Gastroesophageal sphincter (tissue), 4 donors: ENCODE measurements around the gene ZG16B. TPM values are rescaled to one million over a fixed set of nuclear protein-coding genes. Genes with fewer than 3 reads are reported as not detected.

Experiments used
- ATAC-seq: fragments of 150-250 bp; one replicate; pipeline ENCODE4 v1.9.1; 2016; ENCODE audit warnings: mild to moderate bottlenecking, moderate library complexity
- H3K27ac ChIP-seq, 4 donors: fragments of 200-600 bp; sonication (generic) in 3 of 4; 1 replicate in 3 of 4; 2 replicates in 1 of 4; pipeline ENCODE4 v1.5.1; 2016 to 2019
- H3K27me3 ChIP-seq: fragments of 200-600 bp; sonication (generic); one replicate; pipeline ENCODE4 v1.5.1; 2019
- H3K36me3 ChIP-seq, 2 donors: fragments of 200-600 bp; sonication (generic); one replicate each; pipeline ENCODE4 v1.5.1; 2019; ENCODE audit warnings: control low read depth in 1 of 2
- H3K4me1 ChIP-seq, 3 donors: fragments of 200-600 bp; sonication (generic); 1 replicate in 2 of 3; 2 replicates in 1 of 3; pipeline ENCODE4 v1.5.1; 2016 to 2019; ENCODE audit warnings: control low read depth in 2 of 3
- H3K4me3 ChIP-seq, 2 donors: fragments of 200-600 bp; sonication (generic); one replicate each; pipeline ENCODE4 v1.5.1; 2019; ENCODE audit warnings: mild to moderate bottlenecking in 1 of 2, moderate library complexity in 1 of 2
- H3K9me3 ChIP-seq, 3 donors: fragments of 200-600 bp; sonication (generic); one replicate each; pipeline ENCODE4 v1.5.1; 2017 to 2019; ENCODE audit warnings: control low read depth in 2 of 3
- EP300 ChIP-seq: sonication (generic); formaldehyde crosslinking; IDR thresholded peaks from one replicate; pipeline ENCODE4 v1.6.1; 2017; ENCODE audit warnings: antibody characterized with exemption, mild to moderate bottlenecking
- POLR2A ChIP-seq, 2 donors: fragments of 450-650 bp; IDR thresholded peaks; one replicate each; pipeline ENCODE4 v1.6.1; 2017; ENCODE audit warnings: antibody characterized with exemption in 2 of 2, mild to moderate bottlenecking in 2 of 2, moderate library complexity in 1 of 2
- POLR2AphosphoS5 ChIP-seq: sonication (generic); formaldehyde crosslinking; IDR thresholded peaks from one replicate; pipeline ENCODE4 v1.6.1; 2017; ENCODE audit warnings: antibody characterized with exemption
- WGBS, 2 donors: methylation state at CpG; one replicate each; pipeline ENCODE4 v1.1.5; 2018; ENCODE audit warnings: low coverage in 1 of 2; 5-methylcytosine and 5-hydroxymethylcytosine counted together
- total RNA-seq, 4 donors: library from RNA; depleted of rRNA; stranded (reverse); fragments of >200 nt; gene quantifications; one replicate each; pipeline ENCODE4 v1.1.0, GENCODE V29; 2016
- TF ChIP-seq, protein P1 (sequence below), 4 experiments: fragments of 200-600 bp in 2 of 4; fragments of 450-650 bp in 2 of 4; sonication (generic) in 1 of 4; IDR thresholded peaks; one replicate each; pipeline ENCODE4 v1.5.1; 2017 to 2019; ENCODE audit warnings: antibody characterized with exemption in 4 of 4, mild to moderate bottlenecking in 2 of 4, moderate library complexity in 2 of 4

The ZG16B gene
- total RNA-seq, 4 donors from 2014 or later = 37.5 TPM; not detected in 3

- WGBS, 2 donors = 79 to 80% methylated on average over 2 to 8 of the region's 21 CpGs
- Histone ChIP-seq H3K36me3 (no peaks in the 10 kb centered on the region), H3K4me3 (no peak overlapping the region), H3K9me3 (peaks cover 0 to 18% (median 0%) of the 10 kb centered on the region in 3 donors), H3K27me3 (peaks cover 39% of the 10 kb centered on the region), H3K27ac (no peak overlapping the region), H3K4me1 (no peaks in the 10 kb centered on the region)
- no peak for ATAC-seq
- TF ChIP-seq, protein P1, sequence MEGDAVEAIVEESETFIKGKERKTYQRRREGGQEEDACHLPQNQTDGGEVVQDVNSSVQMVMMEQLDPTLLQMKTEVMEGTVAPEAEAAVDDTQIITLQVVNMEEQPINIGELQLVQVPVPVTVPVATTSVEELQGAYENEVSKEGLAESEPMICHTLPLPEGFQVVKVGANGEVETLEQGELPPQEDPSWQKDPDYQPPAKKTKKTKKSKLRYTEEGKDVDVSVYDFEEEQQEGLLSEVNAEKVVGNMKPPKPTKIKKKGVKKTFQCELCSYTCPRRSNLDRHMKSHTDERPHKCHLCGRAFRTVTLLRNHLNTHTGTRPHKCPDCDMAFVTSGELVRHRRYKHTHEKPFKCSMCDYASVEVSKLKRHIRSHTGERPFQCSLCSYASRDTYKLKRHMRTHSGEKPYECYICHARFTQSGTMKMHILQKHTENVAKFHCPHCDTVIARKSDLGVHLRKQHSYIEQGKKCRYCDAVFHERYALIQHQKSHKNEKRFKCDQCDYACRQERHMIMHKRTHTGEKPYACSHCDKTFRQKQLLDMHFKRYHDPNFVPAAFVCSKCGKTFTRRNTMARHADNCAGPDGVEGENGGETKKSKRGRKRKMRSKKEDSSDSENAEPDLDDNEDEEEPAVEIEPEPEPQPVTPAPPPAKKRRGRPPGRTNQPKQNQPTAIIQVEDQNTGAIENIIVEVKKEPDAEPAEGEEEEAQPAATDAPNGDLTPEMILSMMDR (IDR thresholded peaks at IDR 0.05) = no peak
- TF ChIP-seq EP300 = no peak
- TF ChIP-seq POLR2AphosphoS5 = no peak
- no peak for TF ChIP-seq POLR2A (IDR thresholded peaks at IDR 0.05)
Measured at GRCh38 chr16:2799205-2799858, 30.8 kb upstream of the ZG16B start.

DNA sequence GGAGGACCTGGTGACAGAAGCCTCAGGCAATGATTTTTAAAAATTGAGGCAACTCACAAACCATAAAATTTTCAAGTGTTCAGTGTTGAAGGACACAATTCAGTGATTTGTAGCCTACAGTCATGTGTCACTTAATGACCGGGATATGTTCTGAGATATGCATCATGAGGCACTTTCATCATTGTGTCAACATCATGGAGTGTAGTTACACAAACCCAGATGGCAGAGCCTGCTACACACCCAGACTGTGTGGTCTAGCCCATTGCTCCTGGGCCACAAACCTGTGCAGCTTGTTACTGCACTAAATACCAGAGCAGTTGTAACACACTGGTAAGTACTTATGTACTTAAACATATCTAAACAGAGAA is 30.3 kb upstream of the ZG16B start:
- Histone ChIP-seq H3K27me3 (peaks cover 37% of the 10 kb centered on the region), H3K27ac (no peak overlapping the region), H3K4me1 (no peaks in the 10 kb centered on the region), H3K36me3 (no peaks in the 10 kb centered on the region), H3K4me3 (no peak overlapping the region), H3K9me3 (peaks cover 0 to 23% (median 0%) of the 10 kb centered on the region in 3 donors)
- 60 to 89% methylated on average over 1 of the region's 1 CpG for WGBS, 2 donors
- ATAC-seq = no peak
- TF ChIP-seq POLR2AphosphoS5 (no peak), POLR2A (IDR thresholded peaks at IDR 0.05) (no peak), EP300 (no peak)
- TF ChIP-seq, protein P1 (IDR thresholded peaks at IDR 0.05) = no peak

GRCh38 chr16:2803545-2804195 is 26.4 kb upstream of the ZG16B start:
- H3K36me3 ChIP-seq = no peaks in the 10 kb centered on the region
- TF ChIP-seq, protein P1 (IDR thresholded peaks at IDR 0.05) = no peak
- TF ChIP-seq EP300 (no peak), POLR2A (IDR thresholded peaks at IDR 0.05) (no peak), POLR2AphosphoS5 (no peak)
- no peak overlapping the region for H3K4me3 ChIP-seq
- no peak overlapping the region for H3K27ac ChIP-seq
- H3K27me3 ChIP-seq = peaks cover 49% of the 10 kb centered on the region
- 88% methylated on average over 3 of the region's 3 CpGs; no CpG with 5 or more reads in 1 of the 2 donors for WGBS, 2 donors
- ATAC-seq = no peak
- peaks cover 0 to 26% (median 0%) of the 10 kb centered on the region in 3 donors for H3K9me3 ChIP-seq
- H3K4me1 ChIP-seq = no peaks in the 10 kb centered on the region

- Histone ChIP-seq H3K27ac (no peak overlapping the region), H3K36me3 (no peaks in the 10 kb centered on the region), H3K9me3 (peaks cover 0 to 26% (median 0%) of the 10 kb centered on the region in 3 donors), H3K4me3 (no peak overlapping the region), H3K27me3 (peaks cover 43% of the 10 kb centered on the region), H3K4me1 (no peaks in the 10 kb centered on the region)
- no peak for ATAC-seq
- 83% methylated on average over 1 of the region's 4 CpGs; no CpG with 5 or more reads in 1 of the 2 donors for WGBS, 2 donors
- no peak for TF ChIP-seq POLR2A (IDR thresholded peaks at IDR 0.05)
- no peak for TF ChIP-seq EP300
- no peak for TF ChIP-seq POLR2AphosphoS5
- TF ChIP-seq, protein P1 (IDR thresholded peaks at IDR 0.05) = no peak
Measured at GRCh38 chr16:2804728-2805127, 25.4 kb upstream of the ZG16B start.

- no peaks in the 10 kb centered on the region for H3K4me1 ChIP-seq
- no peak overlapping the region for H3K27ac ChIP-seq
- H3K27me3 ChIP-seq = peaks cover 57% of the 10 kb centered on the region
- no peak overlapping the region for H3K4me3 ChIP-seq
- peaks cover 0 to 26% (median 0%) of the 10 kb centered on the region in 3 donors for H3K9me3 ChIP-seq
- ATAC-seq = no peak
- 75% methylated on average over 1 of the region's 5 CpGs; no CpG with 5 or more reads in 1 of the 2 donors for WGBS, 2 donors
- TF ChIP-seq EP300 (no peak), POLR2AphosphoS5 (no peak), POLR2A (IDR thresholded peaks at IDR 0.05) (no peak)
- TF ChIP-seq, protein P1 (IDR thresholded peaks at IDR 0.05) = no peak
- no peaks in the 10 kb centered on the region for H3K36me3 ChIP-seq
Measured at GRCh38 chr16:2806286-2806685, 23.8 kb upstream of the ZG16B start.
